T1000 (cell line): Measurements from ENCODE around the gene CCDC142.

Source experiments
- DNase-seq: peaks from one replicate; lab custom pipeline; 2025; ENCODE audit warnings: mixed read lengths; lab: John Stamatoyannopoulos, UW

CCDC142 gene, protein sequence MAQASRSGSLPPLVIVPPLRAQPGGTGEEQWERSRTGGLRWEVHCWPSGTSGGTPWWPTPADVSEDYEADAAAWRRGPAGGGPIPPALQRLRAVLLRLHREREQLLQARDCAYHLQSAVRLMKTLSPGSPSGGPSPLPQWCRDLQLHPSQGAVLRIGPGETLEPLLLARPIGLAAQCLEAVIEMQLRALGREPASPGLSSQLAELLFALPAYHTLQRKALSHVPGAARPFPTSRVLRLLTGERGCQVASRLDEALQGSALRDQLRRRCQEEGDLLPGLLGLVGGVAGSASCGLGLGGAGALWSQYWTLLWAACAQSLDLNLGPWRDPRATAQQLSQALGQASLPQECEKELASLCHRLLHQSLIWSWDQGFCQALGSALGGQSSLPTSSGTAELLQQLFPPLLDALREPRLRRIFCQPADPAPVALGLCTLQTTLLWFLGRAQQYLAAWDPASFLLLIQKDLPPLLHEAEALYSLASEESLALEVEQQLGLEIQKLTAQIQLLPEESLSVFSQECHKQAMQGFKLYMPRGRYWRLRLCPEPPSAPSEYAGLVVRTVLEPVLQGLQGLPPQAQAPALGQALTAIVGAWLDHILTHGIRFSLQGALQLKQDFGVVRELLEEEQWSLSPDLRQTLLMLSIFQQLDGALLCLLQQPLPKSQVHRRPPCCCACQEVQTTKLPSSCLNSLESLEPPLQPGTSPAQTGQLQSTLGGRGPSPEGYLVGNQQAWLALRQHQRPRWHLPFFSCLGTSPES

DNA sequence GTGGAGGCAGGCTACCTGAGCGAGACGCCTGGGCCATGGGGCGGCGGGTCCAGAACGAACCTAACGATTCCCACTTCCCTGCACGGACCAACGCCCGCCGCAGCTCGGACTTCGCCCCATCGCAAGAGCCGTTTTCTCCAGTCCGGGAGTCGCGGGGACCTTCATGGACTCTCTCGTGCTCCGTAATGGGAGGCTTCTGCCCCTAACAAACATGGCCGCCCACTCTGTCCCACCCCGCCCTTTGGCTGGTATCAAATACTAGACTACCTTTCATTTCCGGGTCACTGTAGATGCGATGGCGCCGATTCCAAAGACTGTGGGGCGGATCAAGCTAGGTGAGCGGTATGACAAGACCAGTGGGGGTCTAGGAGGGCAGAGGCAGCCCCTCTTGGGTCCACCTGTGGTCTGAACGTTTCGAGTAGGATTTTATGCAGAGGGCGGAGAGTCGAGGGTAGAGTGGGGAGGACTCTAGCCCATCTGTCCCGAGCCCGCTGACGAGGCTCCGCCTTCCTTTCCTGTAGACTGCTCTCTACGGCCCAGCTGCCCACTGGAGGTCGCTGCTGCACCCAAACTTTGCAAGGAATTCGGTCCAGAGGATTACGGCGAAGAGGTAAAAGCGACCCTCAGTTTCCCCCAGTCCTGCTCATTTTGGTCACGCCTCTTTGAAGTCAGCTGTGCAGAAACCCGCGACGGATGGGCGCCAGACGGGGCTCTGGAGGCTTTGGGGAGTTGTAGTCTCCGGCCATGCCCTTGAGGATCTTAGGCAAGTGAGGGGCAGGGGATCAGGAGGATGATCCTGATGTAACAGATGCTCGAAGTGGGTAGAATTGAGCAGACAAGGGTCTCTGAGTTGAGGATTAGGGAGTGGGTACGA, at the start of gene CCDC142, which contains the start of gene TTC31:
Gene CCDC142 (minus strand): TSS at position 198 of the 874 bp plus-strand sequence. CDS start 161 bp downstream, at position 37.
Gene TTC31 (plus strand): TSS at position 281 of the 874 bp plus-strand sequence. CDS start 15 bp downstream, at position 296.
- DNase-seq = peak; percentile 89

DNA sequence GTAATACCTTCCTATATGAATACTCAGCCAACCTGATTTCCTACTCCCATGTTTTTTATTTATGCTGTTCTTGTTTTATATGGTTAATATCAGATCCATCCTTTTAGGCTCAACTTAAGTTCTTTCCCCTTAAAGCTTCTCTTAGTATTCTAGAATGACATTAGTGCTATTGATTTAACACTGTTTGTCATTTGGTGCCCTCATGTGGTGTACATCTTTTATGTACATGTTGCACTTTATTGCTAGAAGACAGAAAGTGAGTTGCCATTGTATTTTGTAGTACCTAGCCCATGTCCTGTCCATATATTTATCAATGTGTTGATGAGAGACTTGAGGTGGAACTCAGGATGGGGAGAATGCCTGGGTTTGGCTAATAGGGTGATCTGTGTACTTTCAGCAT, 49.4 kb upstream of the CCDC142 start:
- DNase-seq = no peak

DNA sequence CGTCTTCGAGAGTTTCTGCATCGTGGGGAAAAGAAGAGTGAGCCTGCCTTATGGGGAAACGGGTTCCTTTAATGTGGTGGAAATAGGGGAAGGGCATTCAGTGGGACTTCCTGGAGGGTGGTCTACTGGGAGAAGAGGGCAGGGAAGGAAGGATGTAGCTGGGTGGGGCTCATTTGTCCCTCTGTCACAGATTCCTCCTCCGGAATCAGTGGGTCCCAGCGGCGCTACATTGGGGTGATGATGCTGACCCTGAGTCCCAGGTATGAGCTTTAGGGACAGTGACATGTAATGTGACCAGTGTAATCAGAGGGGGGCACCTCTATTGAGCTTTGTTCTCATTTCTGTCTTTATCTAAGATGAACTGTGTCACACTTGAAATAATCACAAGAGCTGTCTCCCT, 48.9 kb upstream of the CCDC142 start:
- DNase-seq = no peak

DNA sequence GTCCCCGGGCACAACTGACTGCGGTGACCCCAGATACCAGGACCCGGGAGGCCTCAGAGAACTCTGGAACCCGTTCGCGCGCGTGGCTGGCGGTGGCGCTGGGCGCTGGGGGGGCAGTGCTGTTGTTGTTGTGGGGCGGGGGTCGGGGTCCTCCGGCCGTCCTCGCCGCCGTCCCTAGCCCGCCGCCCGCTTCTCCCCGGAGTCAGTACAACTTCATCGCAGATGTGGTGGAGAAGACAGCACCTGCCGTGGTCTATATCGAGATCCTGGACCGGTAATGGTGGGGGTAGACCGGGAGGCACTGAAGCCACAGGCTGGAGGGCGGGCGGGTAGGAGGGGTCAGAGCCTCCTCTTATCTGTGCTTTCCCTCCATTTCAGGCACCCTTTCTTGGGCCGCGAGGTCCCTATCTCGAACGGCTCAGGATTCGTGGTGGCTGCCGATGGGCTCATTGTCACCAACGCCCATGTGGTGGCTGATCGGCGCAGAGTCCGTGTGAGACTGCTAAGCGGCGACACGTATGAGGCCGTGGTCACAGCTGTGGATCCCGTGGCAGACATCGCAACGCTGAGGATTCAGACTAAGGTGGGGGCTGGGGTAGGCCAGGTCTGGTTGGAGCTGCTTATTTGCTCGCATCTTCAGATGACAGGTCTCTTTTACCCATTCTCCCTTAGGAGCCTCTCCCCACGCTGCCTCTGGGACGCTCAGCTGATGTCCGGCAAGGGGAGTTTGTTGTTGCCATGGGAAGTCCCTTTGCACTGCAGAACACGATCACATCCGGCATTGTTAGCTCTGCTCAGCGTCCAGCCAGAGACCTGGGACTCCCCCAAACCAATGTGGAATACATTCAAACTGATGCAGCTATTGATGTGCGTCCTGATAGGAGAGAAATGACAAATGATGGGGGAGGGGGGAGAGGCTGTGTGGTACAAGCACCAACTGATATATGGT, 47.7 kb upstream of the CCDC142 start:
- DNase-seq = no peak

DNA sequence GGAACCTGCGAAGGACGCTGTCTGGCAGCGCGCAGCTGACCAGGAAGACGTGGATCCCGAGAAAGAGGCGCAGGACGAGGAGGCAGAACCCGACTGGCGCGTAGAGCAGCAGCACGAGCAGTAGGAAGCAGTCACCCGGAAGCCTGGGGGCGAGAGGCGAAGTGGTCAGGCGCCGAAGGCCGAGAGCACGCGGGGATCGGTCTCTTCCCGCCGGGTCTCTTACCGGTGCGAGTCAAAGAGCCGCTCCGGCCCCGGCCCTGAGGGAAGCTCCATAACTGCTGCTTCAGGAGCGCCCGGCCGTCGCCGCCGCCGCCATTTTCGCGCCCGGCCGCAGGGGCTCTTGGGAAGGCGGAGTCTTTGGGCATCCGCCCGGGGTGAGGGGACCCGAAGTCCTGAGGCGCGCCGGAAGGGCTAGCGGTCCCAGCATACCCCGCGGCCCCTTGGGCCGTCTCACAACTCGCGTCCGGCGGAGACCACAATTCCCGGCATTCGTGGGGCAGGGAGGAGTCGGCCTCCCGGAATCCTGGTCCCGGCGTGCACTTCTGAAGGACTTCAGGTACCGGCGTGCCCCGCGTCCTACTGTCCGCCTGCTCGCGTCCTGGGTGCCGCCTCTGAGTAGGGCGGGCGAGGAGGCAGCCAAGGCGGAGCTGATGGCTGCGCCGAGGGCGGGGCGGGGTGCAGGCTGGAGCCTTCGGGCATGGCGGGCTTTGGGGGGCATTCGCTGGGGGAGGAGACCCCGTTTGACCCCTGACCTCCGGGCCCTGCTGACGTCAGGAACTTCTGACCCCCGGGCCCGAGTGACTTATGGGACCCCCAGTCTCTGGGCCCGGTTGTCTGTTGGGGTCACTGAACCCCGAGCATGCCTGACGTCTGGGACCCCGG, 46.8 kb upstream of the CCDC142 start, which contains the start of the genes AUP1 and HTRA2:
Gene AUP1 (minus strand): TSS at position 350 of the 882 bp plus-strand sequence. CDS start 77 bp downstream, at position 273.
Gene HTRA2 (plus strand): TSS at position 577 of the 882 bp plus-strand sequence. CDS start 74 bp downstream, at position 651.
- DNase-seq = peak; percentile 97

DNA sequence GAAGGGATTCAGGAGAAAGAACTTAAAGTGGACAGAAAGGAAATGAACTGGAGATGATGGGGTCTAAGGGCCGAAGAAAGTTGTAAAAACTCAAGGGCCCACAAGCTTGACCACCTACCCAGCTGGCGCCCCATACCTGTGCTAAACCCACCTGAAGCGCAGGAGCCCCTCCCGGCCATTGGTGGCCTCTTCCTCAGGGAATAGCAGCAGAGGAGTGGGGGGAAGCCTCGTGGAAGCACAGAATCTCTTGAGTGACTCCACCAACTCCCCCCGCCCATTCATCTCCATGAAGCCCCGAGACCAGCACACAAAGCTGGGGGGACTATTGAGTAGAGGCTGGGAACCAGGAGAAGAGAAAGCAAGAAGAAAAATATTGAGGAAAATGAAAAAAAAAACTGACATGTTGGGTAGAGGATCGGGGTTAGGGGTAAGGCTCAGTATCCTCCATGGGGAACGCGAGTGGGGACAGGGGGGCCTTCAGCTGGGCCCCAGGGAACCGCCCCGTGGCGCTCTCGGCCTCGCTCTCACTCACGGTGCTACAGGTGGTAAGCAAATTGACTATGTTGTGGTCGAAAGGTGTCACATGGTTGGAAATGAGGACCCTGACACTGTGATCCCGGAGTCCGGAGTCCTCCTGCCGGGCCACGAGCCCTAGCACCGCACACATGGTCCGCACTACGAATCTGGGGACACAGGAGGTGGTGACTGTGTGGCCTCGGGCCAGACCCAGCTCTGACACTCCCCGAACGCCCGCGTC, 46.0 kb upstream of the CCDC142 start:
- no peak for DNase-seq

DNA sequence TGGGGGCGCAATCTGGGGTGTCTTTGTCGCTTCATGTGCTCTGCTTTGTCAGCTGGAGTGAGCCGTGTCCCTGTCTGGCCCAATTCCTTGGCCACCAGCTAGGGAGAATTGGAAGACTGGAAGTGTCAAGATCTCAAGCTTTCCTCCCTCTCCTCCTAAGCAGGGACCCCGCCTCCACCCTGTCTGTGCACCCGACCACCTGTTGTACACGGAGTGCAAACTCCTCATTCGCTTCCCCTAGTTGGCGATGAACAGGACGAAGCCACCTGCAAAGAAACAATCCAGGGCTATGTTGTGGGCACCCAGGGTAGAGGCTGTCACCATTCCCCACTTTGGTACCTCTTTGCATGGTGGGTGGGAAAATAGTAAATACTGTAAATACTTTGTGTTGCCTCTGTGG, 44.9 kb upstream of the CCDC142 start:
- no peak for DNase-seq

DNA sequence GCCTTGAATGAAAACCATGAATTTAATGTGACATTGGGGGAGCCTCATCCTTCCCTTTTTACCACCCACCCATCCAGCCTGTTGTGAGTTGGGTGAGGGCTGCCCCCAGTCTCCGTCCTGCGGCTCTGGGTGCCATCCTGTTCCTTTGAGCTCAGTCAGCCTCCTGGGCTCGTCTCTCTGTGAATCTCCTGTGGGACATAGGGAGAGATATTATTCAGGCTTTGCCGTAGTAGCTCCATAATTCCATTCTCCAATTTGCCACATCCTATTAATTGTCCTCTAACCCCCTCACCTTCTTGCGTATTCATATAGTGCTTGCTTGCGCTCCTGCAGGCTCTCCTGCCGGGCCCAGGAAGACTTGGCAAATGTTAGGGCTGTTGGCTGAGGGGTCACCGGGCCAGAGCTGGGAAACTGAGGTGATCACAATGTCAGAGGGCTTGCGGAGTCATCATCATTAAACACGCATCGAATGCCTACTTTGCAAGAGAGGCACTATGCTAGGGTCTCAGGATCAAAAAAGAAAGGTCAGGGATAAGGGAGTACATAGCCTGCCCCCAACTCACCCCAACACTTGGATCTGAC, 43.9 kb upstream of the CCDC142 start:
- DNase-seq = no peak

DNA sequence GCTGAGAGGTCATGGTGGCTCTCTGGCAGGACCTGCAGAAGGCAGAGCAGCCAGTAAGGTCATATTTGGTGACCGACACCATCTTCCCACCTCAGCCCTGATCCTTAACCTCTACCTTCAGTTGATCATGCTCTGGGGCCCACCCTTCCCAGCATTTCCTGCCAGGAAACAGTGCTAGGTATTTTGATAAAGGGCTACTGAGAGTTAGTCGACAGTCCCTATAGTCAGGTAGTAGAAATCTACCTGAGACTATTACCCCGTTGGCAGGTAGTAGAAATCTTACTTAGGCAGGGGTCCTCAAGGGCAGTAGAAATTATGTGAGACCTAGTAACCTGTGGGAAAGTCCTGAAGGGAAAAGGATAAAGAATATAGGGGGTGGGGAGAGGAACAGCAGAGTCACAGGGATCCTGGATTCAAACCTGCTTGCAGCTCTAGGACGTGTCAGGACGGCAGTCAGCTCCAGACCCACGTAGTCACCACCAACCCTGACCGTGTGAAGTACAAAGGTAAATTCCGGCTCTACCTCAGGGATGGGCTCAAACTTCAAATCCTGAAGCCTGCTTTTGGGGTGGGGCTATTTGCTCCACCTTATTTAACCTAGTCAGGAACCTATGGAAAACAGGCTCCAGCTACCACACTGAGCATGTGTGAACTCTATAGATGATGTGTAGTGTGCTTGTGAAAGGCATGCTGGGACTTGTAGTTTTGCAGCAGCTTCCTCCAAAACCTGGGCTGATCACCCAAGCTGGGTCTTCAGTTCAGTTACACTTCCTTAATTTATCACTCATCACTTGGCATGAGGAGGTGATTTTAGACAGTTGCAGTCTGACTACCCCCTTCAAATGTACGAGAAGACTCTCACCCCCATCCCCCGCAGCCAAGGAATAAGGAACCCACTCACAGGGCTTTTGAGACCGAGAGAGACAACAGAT, 43.2 kb upstream of the CCDC142 start, which contains the start of gene DQX1:
Gene DQX1 (minus strand): TSS at position 515 of the 932 bp plus-strand sequence. CDS start 502 bp downstream, at position 13.
- DNase-seq = no peak

DNA sequence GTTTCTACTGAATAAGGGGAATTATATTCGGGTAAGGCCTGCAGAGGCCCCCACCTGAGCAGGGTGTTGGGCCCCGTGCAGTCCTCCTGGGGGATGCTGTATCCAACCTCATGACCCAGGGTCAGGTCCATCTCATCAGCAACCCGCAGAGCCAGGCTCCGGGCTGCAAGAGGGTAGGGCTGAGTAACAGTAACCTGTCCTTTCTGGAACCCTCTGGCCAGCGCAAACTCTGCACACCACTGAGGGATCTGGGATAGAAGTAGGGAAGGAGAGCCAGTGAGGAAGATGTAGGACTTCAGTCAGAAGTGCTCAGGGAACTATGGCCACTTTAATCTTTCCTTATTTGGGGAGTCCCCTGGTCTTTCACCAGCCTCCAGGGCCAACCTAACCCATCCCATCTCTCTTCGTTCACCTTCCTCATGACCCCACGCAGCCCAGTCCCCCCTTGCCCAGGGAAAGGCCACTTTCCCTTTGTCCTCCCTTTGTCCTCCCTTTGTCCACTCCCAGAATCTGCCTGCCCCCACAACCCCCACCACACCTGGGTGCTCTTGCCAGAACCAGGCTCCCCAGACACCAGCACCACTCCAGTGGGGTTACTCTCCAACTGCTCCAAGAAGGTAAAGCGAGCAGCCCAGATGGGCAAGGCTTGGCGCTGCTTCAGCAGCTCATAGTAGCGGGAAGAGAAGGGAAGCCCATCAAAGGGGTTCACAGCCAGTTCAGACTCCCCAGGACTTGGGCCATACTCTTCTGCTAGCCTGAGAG, 42.3 kb upstream of the CCDC142 start:
- DNase-seq = no peak

DNA sequence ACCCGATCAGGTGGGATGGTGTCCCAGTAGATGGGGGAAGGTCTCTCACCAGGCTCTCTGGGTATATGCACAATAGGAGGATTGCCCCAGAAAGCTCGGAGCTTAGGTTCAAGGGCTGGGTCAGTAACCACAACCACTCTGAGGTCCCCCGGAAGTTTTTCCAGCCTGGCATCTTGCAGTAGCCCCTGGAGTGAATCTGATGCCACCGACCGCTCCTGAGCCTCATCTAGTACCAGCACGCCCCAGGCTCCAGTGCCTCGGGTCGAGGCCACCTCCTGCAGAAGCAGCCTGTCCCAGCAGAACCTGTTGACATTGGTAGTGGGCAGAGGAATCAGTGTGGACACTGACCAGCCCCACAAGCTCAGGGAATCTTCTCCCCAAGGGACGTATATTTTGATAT, 41.2 kb upstream of the CCDC142 start:
- no peak for DNase-seq

DNA sequence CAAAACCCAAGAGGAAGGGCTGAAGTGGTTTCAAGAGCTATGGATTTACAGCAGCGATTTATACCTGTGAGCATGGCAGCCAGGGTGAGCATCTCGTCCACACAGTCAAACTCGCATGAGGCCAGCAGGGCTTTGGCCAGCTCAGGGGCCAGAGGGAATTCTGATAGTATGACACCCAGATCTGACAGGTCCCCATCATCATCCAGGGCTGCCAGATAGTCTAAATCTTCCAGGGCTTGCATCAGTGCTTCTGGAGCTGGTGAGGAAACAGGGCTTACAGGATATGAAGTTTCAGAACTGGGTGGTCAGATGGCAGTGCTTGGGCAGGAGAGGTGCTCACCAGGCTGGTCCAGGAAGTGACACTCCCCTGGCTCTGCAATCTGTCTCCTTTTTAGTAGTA, 39.7 kb upstream of the CCDC142 start:
- no peak for DNase-seq

DNA sequence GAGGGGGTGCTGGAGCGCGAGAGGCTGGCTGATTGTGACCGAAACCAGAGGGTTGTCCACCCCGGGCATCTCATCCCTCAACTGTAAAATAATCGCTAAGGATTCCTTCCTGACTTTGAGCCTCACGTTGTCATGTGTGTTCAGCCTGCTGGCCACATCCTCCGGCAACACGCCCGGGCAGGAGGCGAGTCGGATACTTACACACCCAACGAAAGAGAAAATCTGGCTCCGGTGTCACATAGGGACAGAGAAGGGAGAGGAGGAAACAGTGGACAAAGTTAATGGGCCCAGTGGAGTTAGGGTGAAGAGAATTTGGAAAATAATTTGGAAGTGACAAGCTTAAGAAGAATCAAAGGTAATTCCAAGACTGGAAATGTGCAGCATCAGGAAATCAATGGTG, 33.9 kb upstream of the CCDC142 start:
- DNase-seq = no peak

DNA sequence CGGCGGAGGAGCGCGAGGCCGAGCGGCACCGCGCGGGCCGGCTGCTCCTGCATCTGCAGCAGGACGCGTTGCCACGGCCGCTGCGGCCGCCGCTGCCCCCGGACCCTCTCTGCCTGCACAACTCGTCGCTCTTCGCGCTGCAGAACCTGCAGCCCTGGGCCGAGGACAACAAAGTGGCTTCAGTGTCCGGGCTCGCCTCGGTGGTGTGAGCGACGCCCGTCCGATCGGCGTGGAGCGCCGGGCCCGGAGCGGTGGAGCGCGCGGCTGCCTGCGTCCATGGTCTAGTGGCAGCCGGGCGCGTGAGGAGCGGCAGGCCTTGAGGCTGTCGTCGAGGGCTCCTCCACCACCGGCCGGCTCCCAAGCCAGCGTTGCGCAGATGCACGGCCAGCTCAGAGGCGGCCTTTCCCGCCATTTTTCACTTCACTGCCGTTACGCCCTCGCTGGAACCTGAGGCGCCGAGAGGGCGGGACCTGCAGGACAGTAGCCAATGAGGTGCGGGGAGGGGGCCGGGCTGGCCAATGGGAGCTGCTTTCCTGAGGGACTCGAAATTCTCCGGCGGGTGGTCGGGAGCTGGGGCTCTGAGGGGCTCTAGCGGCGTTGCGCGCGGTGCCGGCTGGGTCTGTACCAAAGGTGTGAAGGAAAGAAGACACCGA, 33.3 kb upstream of the CCDC142 start:
- no peak for DNase-seq

DNA sequence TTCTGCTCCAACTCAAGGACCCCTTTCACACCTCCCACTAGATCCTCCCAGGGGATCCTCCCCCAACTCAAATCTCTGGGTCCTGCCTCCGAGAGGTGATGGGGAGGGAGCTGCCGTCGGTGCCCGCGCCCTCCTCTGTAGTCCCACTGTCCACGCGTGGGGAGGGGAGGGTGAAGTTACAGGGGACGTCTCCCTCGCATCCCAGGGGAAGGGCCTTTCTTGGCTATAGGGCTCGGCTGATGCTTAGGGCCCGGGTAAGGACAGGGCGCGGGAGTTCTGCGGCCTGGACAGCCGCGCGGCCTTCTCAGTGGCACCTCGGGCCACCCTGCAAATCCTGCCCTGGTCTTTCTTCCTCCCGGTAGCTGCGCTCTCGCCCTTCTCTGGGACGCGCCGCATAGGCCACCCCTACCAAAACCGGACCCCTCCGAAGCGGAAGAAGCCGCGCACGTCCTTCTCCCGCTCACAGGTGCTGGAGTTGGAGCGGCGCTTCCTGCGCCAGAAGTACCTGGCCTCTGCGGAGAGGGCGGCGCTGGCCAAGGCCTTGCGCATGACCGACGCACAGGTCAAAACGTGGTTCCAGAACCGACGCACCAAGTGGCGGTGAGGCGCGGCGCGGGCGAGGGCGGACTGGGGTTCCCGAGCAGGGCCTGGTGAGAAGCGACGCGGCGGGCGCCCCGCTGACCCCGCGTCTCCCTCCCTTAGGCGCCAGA, 32.6 kb upstream of the CCDC142 start:
- no peak for DNase-seq
